Vagina (tissue), 2 donors: ENCODE measurements around the gene HFM1.

Experiments used
- CTCF ChIP-seq, 3 experiments: fragments of 450-650 bp in 2 of 3; fragments of 200-600 bp in 1 of 3; sonication (generic) in 1 of 3; IDR thresholded peaks; one replicate each; pipeline ENCODE4 v1.5.1; 2017 to 2019; ENCODE audit warnings: antibody characterized with exemption in 3 of 3, mild to moderate bottlenecking in 2 of 3, moderate library complexity in 2 of 3
- POLR2A ChIP-seq, 2 donors: fragments of 450-650 bp; IDR thresholded peaks; one replicate each; pipeline ENCODE4 v1.6.1; 2017; ENCODE audit warnings: antibody characterized with exemption in 2 of 2, mild to moderate bottlenecking in 2 of 2, moderate library complexity in 2 of 2

GRCh38 chr1:91221017-91221416, 183.6 kb downstream of the HFM1 start:
- TF ChIP-seq CTCF (IDR thresholded peaks at IDR 0.05) (no peak), POLR2A (IDR thresholded peaks at IDR 0.05) (no peak)
